ENCODE measurements around the gene BRD3OS. TPM values are rescaled to one million over a fixed set of nuclear protein-coding genes. Genes with fewer than 3 reads are reported as not detected.

Gene BRD3OS
- total and polyA plus RNA-seq, 2 of the 13 experiments (the other 11 are each of a cell fraction or from before 2014, with no cell fraction given): 4.9 to 5.7 TPM

DNA sequence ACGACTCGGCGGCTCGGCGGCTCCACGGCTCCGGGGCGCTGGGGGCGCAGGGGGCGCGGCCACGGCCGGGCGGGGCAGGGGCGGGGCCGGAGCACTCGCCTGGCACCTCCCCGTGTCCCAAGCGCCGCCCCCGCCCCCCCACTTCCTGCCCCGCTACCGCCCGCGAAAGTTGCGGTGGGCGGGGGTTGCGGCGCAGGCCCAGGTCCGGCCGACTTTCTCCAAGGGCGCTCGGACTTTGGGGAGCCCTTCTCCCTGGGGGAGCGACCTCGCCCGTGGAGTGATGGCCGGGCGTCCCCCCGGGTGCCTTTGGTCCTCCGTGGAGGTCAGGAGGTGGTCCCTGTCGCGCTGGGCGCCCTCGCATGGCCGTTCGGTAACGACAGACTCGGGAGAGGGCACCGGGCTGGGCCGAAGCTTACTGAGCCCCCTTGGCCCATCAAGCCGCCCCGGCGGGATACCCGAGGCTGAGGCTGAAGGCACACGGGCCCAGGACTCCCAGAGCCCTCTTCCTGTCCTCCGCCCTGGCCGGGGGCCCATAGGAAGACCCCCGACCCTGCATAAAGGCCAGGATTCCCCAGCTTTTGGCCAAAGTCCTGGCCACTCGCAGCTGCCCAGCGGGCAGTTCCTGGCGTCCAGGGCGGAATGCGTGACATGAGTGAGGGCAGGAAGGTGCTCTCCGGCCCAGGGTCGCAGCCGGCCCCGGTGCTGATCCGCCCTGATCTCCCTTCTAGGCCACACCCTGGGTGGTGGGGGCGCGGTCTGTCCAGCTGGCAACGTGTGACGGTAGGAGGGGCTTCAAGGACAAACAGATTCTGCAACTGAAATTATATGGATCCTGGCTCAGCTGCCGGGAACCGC, 32.3 kb upstream of the BRD3OS start (continued):
- TF ChIP-seq THAP9 (CRISPR knock-in tag; IDR thresholded peaks at IDR 0.05; ENCODE audit: borderline replicate concordance) (no peak), FOXP4 (CRISPR knock-in tag; IDR thresholded peaks at IDR 0.05) (peak; percentile 25; the same call in 1 of the 2 replicates), PLSCR1 (CRISPR knock-in tag; IDR thresholded peaks at IDR 0.05; ENCODE audit: borderline replicate concordance) (no peak), DMAP1 (CRISPR knock-in tag; IDR thresholded peaks at IDR 0.05) (peak; percentile 46), FOXO1 (CRISPR knock-in tag; IDR thresholded peaks at IDR 0.05) (no peak), ZC3H4 (CRISPR knock-in tag; IDR thresholded peaks at IDR 0.05; ENCODE audit: borderline replicate concordance) (no peak), PRDM4 (CRISPR knock-in tag; IDR thresholded peaks at IDR 0.05; ENCODE audit: borderline replicate concordance) (no peak), EED (CRISPR knock-in tag; IDR thresholded peaks at IDR 0.05) (peak; percentile 13; the same call in 1 of the 2 replicates), ZNF280D (CRISPR knock-in tag; IDR thresholded peaks at IDR 0.05) (no peak)
- TF ChIP-seq, protein P1, sequence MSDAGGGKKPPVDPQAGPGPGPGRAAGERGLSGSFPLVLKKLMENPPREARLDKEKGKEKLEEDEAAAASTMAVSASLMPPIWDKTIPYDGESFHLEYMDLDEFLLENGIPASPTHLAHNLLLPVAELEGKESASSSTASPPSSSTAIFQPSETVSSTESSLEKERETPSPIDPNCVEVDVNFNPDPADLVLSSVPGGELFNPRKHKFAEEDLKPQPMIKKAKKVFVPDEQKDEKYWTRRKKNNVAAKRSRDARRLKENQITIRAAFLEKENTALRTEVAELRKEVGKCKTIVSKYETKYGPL (CRISPR knock-in tag; IDR thresholded peaks at IDR 0.05): no peak
